LoVo (cell line): Measurements from ENCODE around the gene ANXA9.

Experiments
- DNase-seq: peaks from one replicate; pipeline ENCODE4 v3.0.0-alpha.2; 2016; ENCODE audit warnings: low spot score

The ANXA9 gene

GRCh38 chr1:150981805-150982712 lies at the start of gene ANXA9:
Gene ANXA9 (plus strand): TSS chr1:150982292. CDS start chr1:150983106, 814 bp downstream.
- peak; percentile 34 for DNase-seq

GRCh38 chr1:150944856-150945255 lies 37.2 kb upstream of the ANXA9 start:
- no peak for DNase-seq

GRCh38 chr1:150954708-150955107 lies 27.4 kb upstream of the ANXA9 start:
- DNase-seq, result no peak

GRCh38 chr1:150955280-150955679 lies 26.8 kb upstream of the ANXA9 start:
- DNase-seq, result no peak

GRCh38 chr1:150957666-150958065 lies 24.4 kb upstream of the ANXA9 start:
- DNase-seq, result no peak

- no peak for DNase-seq
Observed at GRCh38 chr1:150960646-150961045, 21.4 kb upstream of the ANXA9 start.

GRCh38 chr1:150961756-150962155 lies 20.3 kb upstream of the ANXA9 start:
- no peak for DNase-seq

GRCh38 chr1:150963321-150964163 lies 18.6 kb upstream of the ANXA9 start:
- DNase-seq, result no peak

GRCh38 chr1:150964164-150964489 lies 18.0 kb upstream of the ANXA9 start:
- DNase-seq, result no peak

GRCh38 chr1:150965605-150966004 lies 16.5 kb upstream of the ANXA9 start:
- DNase-seq, result no peak

- DNase-seq, result no peak
Observed at GRCh38 chr1:150966011-150966410, 16.1 kb upstream of the ANXA9 start.

- DNase-seq, result no peak
Observed at GRCh38 chr1:150967936-150968335, 14.2 kb upstream of the ANXA9 start.

- DNase-seq, result no peak
Observed at GRCh38 chr1:150968491-150968890, 13.6 kb upstream of the ANXA9 start.

- DNase-seq, result no peak
Observed at GRCh38 chr1:150969626-150970025, 12.5 kb upstream of the ANXA9 start.

GRCh38 chr1:150970808-150971582 lies 11.1 kb upstream of the ANXA9 start:
- DNase-seq, result no peak

GRCh38 chr1:150971583-150972416 lies 10.3 kb upstream of the ANXA9 start:
- DNase-seq, result no peak

- DNase-seq, result no peak
Observed at GRCh38 chr1:150972417-150972940, 9.6 kb upstream of the ANXA9 start.

GRCh38 chr1:150973258-150973835 lies 8.7 kb upstream of the ANXA9 start:
- no peak for DNase-seq

- peak; percentile 13 for DNase-seq
Observed at GRCh38 chr1:150973836-150974579, 8.1 kb upstream of the ANXA9 start.
